GM13977 (cell line): ENCODE results near the gene DYNC1H1.

Experiments used
- DNase-seq: peaks from one replicate; pipeline ENCODE4 v3.0.0; 2012; ENCODE audit warnings: low spot score
- in situ Hi-C: fragments of 300-500 bp; cut with MboI; formaldehyde crosslinking; loops from one replicate; pipeline ENCODE4 v1.12.0; 2022; ENCODE audit warnings: low sequenced_read_pairs, low pct_unique_long_range_greater_than_20kb, mixed read lengths, inconsistent platforms; ENCODE audit not compliant: unreplicated experiment
- TF ChIP-seq, protein P1 (sequence below): IDR thresholded peaks from 2 replicates; pipeline ENCODE4 v1.5.1; 2012; ENCODE audit warnings: mild to moderate bottlenecking, control low read depth; ENCODE audit not compliant: insufficient read depth; ENCODE audit errors: extremely low read depth, missing control alignments

The DYNC1H1 gene

DNA sequence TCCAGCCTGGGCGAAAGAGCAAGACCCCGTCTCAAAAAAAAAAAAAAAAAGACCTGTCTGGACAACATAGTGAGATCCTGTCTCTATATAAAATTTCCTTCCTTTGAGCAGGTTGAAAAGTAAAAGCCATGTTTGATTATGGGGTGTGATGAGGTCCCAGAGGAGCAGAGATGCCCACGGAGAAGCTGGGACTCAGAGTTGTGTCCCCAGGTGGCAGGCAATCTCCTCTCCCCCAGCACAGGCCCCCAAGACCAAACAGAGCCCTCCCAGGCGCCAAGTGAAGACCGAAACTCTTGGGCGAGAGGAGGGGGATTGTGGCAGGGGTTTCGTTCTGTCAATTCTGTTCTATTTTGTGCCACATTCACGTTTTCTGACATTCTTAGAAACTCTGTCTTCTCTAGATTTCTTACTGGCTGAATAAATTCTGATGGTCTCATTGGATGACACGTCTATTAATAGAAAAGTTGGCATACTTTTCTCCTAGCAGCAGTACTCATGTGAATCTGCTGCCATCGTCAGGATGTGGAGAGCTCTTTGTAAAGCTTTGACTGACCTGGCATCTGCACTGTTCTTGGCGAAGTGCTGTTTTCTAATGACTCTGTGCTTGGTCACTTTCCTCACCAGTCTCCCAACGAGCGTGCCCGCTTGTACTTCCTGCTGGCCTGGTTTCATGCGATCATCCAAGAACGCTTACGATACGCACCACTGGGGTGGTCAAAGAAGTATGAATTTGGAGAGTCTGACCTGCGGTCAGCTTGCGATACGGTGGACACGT is 79.1 kb downstream of the DYNC1H1 start:
- in situ Hi-C loops, result no loop called here
- DNase-seq, result no peak
- TF ChIP-seq, protein P1, sequence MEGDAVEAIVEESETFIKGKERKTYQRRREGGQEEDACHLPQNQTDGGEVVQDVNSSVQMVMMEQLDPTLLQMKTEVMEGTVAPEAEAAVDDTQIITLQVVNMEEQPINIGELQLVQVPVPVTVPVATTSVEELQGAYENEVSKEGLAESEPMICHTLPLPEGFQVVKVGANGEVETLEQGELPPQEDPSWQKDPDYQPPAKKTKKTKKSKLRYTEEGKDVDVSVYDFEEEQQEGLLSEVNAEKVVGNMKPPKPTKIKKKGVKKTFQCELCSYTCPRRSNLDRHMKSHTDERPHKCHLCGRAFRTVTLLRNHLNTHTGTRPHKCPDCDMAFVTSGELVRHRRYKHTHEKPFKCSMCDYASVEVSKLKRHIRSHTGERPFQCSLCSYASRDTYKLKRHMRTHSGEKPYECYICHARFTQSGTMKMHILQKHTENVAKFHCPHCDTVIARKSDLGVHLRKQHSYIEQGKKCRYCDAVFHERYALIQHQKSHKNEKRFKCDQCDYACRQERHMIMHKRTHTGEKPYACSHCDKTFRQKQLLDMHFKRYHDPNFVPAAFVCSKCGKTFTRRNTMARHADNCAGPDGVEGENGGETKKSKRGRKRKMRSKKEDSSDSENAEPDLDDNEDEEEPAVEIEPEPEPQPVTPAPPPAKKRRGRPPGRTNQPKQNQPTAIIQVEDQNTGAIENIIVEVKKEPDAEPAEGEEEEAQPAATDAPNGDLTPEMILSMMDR, result no peak

DNA sequence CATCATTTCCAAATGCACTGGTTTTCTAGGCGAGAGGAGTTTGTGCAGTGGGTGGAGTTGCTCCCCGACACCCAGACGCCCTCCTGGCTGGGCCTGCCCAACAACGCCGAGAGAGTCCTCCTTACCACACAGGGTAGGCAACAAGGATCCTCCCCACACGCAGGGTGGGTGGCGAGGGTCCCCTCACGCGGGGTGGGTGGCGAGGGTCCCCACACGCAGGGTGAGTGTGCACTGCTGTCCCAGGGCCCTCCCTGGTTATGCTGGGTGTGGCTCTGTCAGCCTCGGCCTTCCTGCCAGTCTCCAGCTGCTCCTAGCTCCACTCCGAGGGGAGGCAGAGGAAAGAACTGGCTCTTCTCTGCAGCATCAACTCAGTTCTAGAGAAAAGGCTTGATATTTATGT is 80.2 kb downstream of the DYNC1H1 start:
- in situ Hi-C loops, result no loop called here
- TF ChIP-seq, protein P1, result no peak
- no peak for DNase-seq

DNA sequence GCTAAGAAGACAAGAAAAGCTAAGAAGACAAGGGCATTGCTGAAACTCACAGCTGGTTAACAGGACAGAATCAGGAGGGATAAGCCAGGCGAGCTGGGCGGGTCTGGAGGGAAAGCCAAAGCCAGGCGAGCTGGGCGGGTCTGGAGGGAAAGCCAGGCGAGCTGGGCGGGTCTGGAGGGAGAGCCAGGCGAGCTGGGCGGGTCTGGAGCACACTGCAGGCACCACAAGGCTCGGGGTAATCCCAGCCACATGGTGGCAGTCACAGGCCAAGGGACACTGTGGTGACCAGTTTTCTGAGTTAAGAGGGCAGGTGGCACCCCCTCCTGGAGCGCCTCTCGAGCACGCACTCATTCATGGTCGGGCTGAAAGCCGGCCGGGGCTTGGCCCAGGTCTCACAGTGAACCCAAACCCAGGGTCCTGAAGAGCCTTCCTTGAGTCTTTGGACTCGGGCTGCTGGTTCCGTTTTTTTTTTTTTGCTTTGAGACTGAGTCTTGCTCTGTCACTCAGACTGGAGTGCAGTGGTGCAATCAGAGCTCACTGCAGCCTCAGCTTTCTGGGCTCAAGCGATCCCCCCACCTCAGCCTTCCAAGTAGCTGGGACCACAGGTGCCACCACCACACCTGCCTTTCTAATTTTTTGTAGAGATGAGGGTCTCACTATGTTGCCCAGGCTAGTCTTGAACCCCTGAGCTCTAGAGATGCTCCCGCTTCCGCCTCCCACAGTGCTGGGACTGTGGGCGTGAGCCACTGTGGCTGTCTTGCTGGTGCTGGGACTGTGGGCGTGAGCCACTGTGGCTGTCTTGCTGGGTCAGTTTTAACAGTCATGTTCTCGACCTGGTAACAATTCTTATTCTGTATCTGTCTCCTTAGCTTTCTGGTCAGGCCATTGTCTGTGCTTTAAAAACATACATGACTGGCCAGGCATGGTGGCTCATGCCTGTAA is 82.2 kb downstream of the DYNC1H1 start:
- no peak for DNase-seq
- in situ Hi-C loops, result no loop called here
- TF ChIP-seq, protein P1, result peak; percentile 47

DNA sequence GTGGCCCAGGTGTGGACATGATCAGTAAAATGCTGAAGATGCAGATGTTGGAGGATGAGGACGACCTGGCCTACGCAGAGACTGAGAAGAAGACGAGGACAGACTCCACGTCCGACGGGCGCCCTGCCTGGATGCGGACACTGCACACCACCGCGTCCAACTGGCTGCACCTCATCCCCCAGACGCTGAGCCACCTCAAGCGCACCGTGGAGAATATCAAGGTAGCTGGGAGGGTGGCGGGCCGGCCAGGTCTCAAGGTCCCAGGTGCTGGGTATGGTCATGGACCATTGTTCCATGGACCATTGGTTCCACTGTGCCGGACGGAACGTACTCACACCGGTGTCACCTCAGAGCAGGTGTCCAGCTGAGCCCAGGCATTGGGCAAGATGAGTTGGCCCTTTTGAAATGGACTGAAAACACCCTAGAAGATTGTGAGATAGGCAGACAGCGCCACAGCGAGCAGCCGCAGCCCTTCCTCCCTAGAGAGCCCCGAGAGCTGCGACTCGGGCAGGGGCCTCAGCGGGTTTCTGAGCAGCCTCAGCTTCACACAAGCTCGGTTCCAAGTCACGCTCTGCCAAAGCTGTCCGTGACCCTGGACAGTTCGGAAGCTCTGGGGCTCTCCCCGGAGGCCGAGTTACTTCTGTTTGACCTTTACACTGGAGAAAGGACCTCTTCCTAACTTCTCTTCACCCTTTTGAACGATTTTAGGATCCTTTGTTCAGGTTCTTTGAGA is 83.6 kb downstream of the DYNC1H1 start:
- no peak for DNase-seq
- in situ Hi-C loops, result no loop called here
- TF ChIP-seq, protein P1, result no peak

DNA sequence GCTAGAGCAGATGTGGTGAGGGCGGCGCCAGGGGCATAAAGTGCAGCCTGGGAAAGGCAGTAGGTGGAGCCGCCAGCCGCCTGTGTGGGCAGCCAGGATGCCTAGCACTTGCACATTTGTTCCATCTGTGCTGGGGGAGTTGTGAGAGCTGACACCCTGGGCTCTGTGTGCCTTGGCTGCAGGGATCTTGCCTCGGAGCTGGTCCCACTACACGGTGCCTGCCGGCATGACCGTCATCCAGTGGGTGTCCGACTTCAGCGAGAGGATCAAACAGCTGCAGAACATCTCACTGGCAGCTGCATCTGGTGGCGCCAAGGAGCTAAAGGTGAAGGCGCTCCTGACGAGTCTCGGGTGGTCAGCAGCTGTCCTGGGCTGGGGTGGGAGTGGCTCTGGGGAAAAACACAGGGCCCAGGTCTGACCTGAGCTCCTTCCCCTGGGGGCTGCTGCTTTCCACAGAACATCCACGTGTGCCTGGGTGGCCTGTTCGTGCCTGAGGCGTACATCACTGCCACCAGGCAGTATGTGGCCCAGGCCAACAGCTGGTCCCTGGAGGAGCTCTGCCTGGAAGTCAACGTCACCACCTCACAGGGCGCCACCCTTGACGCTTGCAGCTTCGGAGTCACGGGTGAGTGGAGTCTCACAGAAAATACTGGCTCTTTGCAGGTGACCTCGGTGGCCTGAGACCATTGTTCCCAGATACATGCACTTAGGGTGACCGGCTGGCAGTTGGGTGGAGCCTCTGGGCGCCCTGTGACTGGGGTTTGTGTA is 85.1 kb downstream of the DYNC1H1 start:
- DNase-seq, result no peak
- TF ChIP-seq, protein P1, result no peak
- in situ Hi-C loops, result no loop called here

DNA sequence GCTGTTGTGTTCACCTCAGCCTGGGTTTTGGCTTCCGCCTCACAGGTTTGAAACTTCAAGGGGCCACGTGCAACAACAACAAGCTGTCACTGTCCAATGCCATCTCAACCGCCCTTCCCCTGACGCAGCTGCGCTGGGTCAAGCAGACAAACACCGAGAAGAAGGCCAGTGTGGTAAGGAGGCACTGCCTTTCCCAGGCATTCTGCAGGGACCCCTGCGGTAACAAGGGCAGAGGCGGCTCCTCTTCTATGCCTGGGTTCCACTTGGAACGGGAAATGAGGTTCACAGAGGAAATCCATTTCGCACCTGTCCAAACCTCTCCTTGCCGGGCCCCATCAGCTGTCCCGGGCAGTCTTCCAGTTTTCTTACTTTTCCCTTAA is 85.6 kb downstream of the DYNC1H1 start:
- DNase-seq, result no peak
- TF ChIP-seq, protein P1, result no peak
- in situ Hi-C loops, result no loop called here
